Stimulated activated CD4-positive, alpha-beta T cell treated with anti-CD3 and anti-CD28 coated beads, Interleukin-2, amount 100 ng/mL, for 48 hours (primary cell): ENCODE data around the gene PLXNA2.

Experiments used
- DNase-seq, 2 donors: peaks; one replicate each; pipeline ENCODE4 v3.0.0-alpha.2; 2020

The PLXNA2 gene

GRCh38 chr1:208239473-208240381 is 4.5 kb downstream of the PLXNA2 start:
- no peak for DNase-seq

- no peak for DNase-seq
Observed at GRCh38 chr1:208238710-208239472, 5.3 kb downstream of the PLXNA2 start.

DNA sequence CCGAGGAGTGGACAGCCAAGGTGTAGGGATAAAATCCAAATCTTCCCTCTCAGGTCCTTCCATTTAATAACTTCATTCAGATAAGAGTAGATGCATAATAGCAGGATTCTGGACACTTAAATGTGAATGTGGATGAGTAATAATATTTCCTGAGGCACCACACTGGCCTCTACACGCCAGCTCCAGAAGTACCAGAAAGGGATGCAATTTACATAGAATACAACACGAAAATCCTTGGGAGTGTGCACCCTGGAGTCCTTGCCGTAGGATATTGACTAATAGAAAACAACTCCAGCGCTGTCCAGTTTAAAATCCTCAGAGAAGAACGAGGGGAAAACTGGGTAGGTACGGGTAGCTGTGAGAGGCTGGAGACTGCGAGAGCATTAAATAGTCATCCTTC is 6.9 kb downstream of the PLXNA2 start:
- no peak for DNase-seq

GRCh38 chr1:208235982-208236761 is 8.0 kb downstream of the PLXNA2 start:
- DNase-seq = no peak

DNA sequence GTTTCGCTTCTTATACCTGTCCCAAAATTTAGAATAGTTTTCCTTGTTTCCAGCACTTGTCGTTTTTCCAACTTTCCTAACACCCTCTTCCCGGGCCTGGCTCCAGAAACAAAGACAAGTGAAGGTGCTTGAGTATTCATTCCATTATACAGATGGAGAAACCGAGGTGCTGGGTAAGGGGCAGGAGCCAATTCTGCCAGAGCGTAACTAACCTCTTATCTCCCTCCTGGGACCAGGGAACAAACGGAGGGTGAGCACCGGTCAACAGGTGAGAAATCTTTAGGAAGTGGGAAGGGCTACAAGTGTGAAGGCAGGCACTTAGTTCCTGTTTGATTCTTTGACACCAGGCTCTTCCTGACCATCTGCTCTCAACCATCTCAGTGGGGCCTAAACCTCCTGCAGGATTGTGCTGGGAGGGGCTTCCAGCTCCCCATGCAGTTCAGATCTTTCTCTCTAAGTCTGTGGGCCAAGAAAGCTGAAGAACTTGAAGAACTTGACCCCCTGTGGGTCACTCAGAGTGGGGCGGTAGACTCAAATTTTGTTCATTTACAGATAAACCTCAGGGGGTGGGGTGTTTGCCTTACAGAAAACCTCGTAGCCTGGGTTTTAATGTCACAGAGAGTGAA is 8.7 kb downstream of the PLXNA2 start:
- no peak for DNase-seq

DNA sequence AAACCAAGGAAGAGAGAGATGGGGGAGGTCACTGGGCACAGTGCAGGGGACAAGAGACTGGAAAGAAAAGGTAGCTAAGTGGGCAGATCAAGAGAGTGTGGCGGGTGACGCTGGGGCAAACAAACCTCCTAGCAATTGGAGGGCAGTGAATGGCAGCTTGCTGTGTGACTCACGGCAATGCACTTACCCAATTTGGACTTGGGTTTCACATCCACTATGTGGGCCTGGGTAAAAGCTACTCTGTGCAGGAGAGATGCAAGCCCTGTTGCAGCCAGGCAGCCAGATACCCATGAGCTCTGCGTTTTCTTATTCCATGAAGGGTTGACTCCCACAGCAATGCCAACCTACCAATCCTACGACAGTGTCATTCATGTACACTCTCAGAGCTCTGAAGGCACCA is 9.5 kb downstream of the PLXNA2 start:
- no peak for DNase-seq

DNA sequence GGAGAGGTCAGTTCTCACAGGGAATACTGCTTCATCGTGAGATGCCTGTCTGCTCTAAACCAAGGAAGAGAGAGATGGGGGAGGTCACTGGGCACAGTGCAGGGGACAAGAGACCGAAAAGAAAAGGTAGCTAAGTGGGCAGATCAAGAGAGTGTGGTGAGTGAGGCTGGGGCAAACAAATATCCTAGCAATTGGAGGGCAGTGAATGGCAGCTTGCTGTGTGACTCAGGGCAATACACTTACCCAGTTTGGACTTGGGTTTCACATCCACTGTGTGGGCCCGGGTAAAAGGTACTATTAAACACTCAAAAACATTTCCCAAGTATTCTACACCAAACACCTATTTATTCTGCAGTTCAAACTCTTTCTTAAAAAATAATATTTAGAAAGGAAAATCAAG is 10.2 kb downstream of the PLXNA2 start:
- no peak for DNase-seq

GRCh38 chr1:208233546-208233945 is 10.6 kb downstream of the PLXNA2 start:
- no peak for DNase-seq

DNA sequence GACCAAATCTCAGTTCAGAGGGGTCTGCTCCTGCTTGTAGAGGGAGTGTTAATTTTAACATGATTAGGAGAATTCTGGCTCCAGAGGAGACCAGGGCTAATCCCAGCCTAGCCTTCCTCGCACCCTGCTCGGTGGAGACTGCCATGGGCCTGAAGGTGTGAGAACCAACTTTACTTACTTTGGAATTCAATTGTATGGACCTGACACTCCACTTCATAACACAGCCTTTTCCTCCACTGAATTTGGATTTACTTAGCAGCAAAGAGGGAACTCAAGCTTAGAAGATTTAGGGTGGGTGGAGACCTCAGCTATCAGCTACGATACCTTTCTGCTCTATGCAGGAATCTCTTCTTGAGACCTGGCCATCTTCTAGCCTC is 11.5 kb downstream of the PLXNA2 start:
- DNase-seq = no peak

DNA sequence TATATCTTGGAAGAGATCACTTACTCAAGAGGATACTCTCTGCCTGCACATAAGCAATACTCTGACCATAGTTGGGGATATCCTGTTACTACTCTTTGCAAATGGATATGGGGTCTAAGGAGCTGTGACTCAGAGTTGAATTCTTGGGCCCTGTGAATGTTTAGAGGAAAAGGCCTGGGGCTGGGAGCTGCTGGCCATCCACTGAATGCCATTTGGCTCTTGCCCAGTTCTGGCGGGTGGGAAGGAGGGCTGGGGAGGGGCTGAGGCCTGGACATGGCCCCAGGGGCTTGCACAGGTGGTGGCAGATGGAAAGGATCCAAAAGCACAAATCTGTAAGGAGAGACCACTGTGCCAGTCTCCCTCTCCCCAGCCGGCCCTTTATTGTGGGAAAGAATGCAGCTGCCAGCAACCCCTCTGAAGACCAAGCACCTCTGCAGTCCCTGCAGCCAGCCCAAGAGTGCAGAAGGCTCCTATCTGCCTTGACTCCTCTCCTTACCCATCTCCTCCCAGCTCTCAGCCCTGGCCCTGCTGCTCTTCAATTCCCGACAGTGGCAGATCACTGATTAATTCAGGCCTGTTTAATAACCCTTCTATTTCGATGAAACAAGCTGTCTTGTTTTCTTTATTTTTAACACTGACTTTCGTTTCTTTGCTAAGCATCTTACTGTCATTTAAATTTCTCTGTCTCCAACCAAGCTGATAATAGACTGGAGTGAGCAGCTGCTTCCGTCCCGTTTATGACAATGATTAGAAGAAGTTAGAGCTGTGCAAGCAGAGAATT is 12.1 kb downstream of the PLXNA2 start:
- no peak for DNase-seq

GRCh38 chr1:208230668-208231529 is 13.3 kb downstream of the PLXNA2 start:
- no peak for DNase-seq

DNA sequence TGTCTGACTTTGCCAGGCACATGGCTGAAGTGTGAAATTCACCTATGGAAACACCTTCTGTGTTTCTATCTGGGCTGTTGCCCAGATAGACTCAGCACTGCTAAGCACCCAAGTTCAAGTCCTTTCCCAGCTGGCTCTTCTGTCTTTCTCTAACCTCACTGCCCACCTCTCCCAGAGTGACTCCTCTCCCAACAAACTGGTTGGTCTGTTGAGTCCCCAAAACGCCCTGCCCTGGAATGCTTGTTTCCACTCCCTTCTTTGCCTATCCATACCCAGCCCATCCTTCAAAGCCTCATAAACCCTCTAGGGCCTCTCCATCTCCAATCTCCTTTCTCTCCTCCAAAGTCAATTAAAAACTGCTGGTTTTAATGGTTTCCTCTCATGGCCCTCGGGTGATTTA is 15.6 kb downstream of the PLXNA2 start:
- DNase-seq = no peak

GRCh38 chr1:208228026-208228425 is 16.2 kb downstream of the PLXNA2 start:
- no peak for DNase-seq

DNA sequence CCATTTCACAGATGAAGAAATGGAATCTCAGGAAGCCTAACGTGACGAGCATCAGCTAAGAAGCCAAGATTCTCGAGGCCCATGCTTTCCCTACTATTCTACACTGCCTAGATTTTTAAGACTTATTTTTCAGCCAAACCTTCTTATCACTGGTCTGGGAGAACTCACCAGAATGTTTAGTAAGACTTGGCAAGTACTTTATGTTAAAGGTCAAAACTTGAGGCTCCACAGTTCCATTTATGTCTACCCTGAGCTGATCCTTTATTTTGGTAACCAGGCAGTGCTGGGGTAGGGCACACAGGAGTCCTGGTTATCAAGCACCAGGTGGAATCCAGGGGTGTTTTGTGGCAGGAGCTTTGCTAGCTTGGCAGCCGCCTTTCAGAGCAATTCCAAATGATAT is 16.8 kb downstream of the PLXNA2 start:
- DNase-seq = no peak

DNA sequence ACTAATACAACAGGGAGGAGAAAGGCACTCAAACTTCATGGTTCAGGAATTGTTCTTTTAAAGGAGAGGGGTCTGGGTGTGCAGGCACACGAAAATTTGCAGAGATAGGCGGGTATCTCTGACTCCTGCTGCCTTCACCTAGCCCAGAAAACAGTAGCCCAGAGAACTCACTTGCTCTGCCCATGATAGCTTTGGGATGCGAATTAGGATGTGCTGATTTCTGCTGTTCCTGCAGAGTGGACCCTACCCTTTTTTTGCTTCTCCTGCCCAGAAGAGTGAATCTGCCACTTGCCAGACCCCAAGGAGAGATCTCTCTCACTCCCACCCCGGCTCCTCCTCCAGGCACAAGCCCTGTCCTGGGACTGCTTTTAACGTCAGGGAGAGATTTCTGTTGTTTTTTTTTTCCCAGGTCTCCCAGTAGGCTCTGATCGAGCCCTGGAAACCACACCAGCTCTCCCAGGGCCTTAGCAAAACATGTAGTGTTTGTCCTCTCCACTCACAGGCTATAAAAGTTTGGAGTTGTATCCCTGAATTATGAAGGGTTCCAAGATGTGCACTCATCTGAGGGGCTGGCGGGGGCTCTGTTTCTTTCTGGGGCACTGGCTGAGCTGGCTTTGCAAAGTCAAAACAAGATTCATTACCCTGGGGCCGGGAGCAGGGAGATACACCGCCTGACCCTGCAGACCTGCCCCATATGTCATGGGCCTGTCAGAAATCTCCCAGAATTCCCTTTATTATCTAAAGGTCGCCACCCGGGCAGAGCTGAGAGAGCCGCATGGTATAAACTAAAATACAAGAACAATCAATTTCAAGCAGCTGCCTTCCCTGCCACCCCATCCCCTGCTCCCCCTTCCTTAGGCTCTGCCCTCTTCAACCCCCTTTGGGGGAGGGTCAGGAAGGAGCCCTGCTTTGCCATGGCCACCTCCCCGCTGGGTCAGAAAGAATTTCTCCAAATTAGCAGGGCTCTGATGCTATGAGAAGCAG is 17.9 kb downstream of the PLXNA2 start:
- no peak for DNase-seq

GRCh38 chr1:208224192-208224713 is 19.9 kb downstream of the PLXNA2 start:
- DNase-seq = no peak

DNA sequence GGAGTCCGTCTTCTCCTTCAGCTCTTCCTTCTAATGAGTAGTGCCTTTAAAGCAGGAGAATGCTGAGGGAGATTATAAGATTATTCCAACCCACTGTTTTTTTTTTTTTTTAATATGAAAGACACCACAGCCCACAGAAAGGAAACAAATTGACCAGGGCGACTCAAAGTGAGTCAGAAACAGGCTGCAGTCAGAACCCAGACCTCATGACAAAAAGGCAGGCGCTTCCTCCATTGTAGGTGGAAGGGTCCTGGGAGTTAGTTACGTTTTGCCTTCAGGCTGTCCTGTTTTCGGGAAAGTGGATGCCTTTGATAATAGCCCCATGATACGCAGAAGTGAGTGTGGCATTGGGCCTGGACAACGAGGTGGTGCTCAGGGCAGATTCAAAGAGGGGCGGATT is 21.0 kb downstream of the PLXNA2 start:
- DNase-seq = no peak

DNA sequence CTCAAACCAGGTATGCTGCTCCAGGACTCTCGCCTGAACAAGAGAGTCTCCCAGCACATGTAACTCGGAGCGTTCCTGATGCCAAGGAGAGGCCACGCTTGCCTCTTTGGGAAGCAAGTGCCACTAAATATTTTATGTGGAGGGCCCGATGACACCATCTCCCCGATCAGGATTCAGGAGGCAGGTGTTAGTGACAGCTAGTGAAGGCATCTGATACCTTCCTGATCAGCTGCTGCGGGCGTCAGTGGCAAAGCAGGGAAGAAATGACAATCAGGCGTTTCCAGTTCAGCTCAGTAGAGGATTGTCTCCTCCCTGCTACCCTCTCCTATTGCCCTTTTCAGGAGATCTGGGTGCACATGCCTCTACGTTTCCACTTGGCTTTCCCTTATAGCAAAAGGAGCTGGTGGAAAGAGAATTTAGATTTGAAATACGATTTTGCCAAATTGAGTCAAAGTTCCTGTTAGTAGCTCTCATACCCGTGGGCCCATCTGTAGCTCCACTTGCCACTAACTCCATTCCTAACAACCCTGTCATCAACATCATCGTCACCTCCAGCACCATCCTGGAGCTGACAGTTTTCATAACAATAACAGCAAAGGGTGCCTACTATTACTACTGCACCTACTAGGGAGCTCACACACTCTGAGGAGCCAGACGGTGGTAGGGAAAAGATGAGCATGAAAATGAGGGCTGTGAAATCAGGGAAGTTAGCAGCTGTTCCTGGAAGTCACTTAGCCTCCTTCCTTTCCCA is 21.6 kb downstream of the PLXNA2 start:
- no peak for DNase-seq

- DNase-seq = no peak
Observed at GRCh38 chr1:208221291-208221622, 22.9 kb downstream of the PLXNA2 start.
